Activated naive CD8-positive, alpha-beta T cell (primary cell): ENCODE results near the gene ZNF668.
A peak's percentile ranks its signal among the peaks of the same experiment; 100 is the strongest.

Source experiments
- H3K27ac Mint-ChIP-seq: one replicate; pipeline ENCODE4 v1.8.0; 2021; ENCODE audit warnings: mixed read lengths
- H3K27me3 Mint-ChIP-seq: one replicate; pipeline ENCODE4 v1.8.0; 2021; ENCODE audit warnings: mixed read lengths
- H3K36me3 Mint-ChIP-seq: one replicate; pipeline ENCODE4 v1.8.0; 2021; ENCODE audit warnings: mixed read lengths
- H3K4me1 Mint-ChIP-seq: one replicate; pipeline ENCODE4 v1.8.0; 2021; ENCODE audit warnings: low read depth, mixed read lengths
- H3K4me3 Mint-ChIP-seq: one replicate; pipeline ENCODE4 v1.8.0; 2021; ENCODE audit warnings: mild to moderate bottlenecking, mixed read lengths
- H3K9me3 Mint-ChIP-seq: one replicate; pipeline ENCODE4 v1.8.0; 2021; ENCODE audit warnings: low read depth, mixed read lengths

ZNF668 gene

DNA sequence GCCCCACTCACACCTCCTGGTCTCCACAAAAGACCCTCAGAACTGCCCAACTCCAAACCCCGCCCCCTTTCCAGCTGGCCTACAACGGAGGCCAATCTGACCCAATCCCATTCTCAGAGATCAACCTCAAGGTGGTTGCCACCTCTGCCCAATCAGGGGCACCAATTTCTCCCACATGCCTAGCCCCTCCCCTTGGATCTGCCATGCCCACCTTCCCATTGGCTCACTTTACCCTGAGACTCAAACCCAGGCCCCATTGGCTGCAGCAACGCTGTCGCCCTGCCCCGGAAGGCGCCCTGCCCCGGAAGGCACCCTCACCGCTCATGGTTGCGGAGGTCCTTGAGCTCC lies 10.6 kb downstream of the ZNF668 start:
- Mint-ChIP-seq H3K36me3 (peaks cover 4% of the 10 kb centered on the region), H3K27ac (no peak overlapping the region), H3K27me3 (no peaks in the 10 kb centered on the region), H3K4me3 (peak overlapping the region; percentile 27), H3K9me3 (no peaks in the 10 kb centered on the region), H3K4me1 (peaks cover 39% of the 10 kb centered on the region)

DNA sequence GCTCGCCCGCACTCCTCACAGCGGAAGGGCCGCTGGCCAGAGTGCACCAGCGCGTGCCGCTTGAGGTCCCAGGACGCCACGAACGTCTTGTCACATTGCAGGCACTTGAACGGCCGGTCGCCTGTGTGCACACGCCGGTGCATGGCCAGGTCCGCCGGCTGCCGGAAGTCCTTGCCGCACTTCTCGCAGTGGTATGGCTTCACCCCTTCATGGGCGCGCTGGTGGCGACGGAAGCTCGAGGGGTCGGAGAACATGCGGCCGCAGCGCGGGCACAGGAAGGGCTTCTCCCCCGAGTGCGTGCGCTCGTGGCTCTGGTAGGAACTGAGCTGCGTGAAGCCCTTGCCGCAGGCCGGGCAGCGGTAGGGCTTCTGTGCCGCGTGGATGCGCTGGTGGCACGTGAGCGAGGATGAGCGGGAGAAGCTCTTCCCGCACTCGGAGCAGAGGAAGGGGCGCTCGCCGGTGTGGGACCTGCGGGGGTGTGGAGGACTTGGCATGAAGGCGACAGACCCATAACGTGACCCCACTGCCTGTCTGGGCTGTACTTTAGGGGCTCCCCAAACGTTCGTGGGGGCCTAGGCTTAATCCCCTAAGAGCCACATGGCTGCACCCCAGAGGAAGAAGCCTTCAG lies 12.1 kb downstream of the ZNF668 start:
- peaks cover 32% of the 10 kb centered on the region for H3K4me1 Mint-ChIP-seq
- no peaks in the 10 kb centered on the region for H3K9me3 Mint-ChIP-seq
- no peaks in the 10 kb centered on the region for H3K27me3 Mint-ChIP-seq
- H3K27ac Mint-ChIP-seq, result no peak overlapping the region
- peaks cover 4% of the 10 kb centered on the region for H3K36me3 Mint-ChIP-seq
- no peak overlapping the region for H3K4me3 Mint-ChIP-seq

DNA sequence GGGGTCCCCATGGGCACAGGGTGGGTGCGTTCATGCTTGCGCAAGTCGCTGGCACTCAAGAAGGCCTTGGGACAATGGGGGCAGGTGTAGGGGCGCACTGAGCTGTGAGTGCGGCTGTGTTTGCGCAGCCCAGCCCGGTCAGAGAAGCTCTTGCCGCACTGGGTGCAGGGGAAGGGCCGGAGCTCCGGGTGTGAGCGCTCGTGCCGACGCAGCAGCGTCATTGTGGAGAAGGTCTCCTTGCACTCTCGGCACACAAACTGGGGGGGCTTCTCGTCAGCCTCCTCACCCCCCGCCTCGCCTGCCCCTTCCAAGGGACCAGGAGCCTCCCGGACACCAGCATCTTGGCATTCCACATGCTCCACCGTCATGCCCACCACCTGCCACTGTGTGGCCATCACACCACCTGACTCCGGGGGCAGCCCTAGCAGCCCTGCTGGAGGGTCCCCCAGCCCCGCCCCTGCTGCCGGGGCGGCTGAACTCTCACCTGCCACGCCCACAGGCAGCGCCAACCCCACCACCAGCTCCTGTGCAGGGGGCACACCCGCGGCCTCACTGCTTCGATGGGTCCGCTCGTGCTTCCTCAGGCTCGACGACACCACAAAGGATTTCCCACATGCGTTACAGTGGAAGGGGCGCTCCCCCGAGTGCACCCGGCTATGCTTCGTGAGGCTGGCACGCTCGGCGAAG lies 12.8 kb downstream of the ZNF668 start:
- Mint-ChIP-seq H3K27ac (no peak overlapping the region), H3K27me3 (no peaks in the 10 kb centered on the region), H3K36me3 (peaks cover 4% of the 10 kb centered on the region), H3K4me3 (no peak overlapping the region), H3K4me1 (peaks cover 29% of the 10 kb centered on the region), H3K9me3 (no peaks in the 10 kb centered on the region)

DNA sequence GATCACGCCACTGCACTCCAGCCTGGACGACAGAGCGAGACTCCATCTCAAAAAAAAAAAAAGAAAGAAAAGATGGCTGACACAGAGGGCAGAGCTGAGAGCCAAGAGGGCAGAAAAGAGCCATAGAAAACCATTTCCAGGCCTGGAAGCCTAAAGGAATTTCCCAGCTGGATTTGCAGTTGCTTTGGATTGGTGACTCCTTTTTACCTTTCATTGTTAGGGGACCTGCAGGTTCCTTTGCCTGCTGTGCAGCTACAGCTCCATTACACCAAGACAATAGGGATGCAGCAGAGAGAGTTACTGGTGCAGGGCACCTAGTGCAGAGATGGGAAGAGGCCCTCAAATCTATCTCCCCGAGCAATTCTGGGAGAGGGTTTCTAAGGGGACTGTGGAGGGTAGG lies 18.4 kb downstream of the ZNF668 start:
- peaks cover 3% of the 10 kb centered on the region for H3K4me1 Mint-ChIP-seq
- H3K36me3 Mint-ChIP-seq, result no peaks in the 10 kb centered on the region
- H3K4me3 Mint-ChIP-seq, result no peak overlapping the region
- no peak overlapping the region for H3K27ac Mint-ChIP-seq
- no peaks in the 10 kb centered on the region for H3K27me3 Mint-ChIP-seq
- H3K9me3 Mint-ChIP-seq, result no peaks in the 10 kb centered on the region

DNA sequence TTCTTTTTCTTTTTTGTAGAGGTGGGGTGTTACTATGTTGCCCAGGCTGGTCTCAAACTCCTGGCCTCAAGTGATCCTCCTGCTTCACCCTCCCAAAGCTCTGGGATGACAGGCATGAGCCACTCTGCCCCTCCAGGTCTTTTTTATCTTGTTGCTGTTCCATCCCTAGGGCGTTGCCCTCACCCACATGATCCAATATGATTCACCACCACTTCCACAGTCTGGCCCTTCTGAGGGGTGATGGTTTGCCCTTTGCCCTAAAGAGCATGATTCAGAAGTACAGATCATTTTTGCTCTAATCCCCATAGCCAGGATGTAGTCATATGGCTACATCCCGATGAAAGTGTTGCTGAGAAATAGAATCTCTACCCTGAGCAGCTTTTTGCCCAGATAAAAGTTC lies 21.9 kb downstream of the ZNF668 start:
- peaks cover 2% of the 10 kb centered on the region for H3K4me1 Mint-ChIP-seq
- no peak overlapping the region for H3K27ac Mint-ChIP-seq
- H3K27me3 Mint-ChIP-seq, result no peaks in the 10 kb centered on the region
- no peak overlapping the region for H3K4me3 Mint-ChIP-seq
- H3K9me3 Mint-ChIP-seq, result no peaks in the 10 kb centered on the region
- H3K36me3 Mint-ChIP-seq, result no peaks in the 10 kb centered on the region

DNA sequence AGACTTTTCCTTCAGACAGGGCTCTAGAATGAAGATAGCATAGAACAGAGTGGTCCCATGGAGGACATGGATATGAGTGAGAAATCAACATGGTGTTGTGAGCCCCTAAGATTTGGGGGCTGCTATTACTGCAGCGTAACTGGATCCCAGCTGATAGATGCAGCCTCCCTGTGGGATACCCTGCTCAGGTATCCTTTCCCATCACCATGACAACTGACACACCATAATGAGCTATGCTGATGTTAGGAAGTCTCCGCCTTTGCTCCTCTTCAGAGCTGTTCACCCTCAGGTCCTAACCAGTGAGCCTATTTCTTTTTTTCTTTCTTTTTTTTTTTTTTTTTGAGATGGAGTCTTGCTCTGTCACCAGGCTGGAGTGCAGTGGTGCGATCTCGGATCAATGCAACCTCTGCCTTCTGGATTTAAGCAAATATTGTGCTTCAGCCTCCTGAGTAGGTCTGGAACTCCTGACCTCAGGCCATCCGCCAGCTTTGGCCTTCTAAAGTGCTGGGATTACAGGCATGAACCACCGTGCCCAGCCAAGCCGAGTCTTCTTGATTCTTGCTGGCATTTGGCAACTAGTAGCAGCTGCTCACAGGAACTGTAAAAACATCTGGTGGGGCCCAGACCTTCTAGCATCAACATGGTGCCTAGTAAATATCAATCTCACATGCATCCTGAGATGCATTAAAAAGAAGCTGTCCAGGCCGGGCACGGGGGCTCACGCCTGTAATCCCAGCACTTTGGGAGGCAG lies 23.6 kb downstream of the ZNF668 start:
- Mint-ChIP-seq H3K4me1 (peaks cover 2% of the 10 kb centered on the region), H3K27ac (no peak overlapping the region), H3K9me3 (no peaks in the 10 kb centered on the region), H3K36me3 (no peaks in the 10 kb centered on the region), H3K4me3 (no peak overlapping the region), H3K27me3 (no peaks in the 10 kb centered on the region)

DNA sequence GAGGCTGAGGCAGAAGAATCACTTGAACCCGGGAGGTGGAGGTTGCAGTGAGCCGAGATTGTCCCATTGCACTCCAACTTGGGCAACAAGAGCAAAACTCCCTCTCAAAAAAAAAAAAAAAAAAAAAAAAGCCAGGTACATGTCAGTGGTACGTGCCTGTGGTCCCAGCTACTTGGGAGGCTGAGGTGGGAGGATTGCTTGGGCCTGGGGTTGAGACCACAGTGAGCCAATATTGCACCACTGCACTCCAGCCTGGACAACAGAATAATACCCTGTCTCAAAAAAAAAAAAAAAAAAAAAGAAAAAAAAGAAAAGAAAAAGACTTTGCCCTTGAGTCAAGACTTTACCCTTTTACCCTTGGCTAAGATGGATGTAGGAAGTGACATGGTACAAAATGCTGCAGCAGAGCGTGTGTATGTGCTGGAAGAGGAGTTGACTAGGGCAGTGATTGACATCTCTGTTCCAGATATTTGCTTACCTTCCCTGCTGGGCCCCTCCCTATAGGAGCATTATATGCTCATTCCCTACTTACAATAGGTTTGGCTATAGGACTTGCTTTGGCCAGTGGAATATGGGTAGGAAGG lies 30.1 kb downstream of the ZNF668 start:
- no peak overlapping the region for H3K27ac Mint-ChIP-seq
- no peak overlapping the region for H3K4me3 Mint-ChIP-seq
- no peaks in the 10 kb centered on the region for H3K9me3 Mint-ChIP-seq
- no peaks in the 10 kb centered on the region for H3K36me3 Mint-ChIP-seq
- H3K27me3 Mint-ChIP-seq, result no peaks in the 10 kb centered on the region
- no peaks in the 10 kb centered on the region for H3K4me1 Mint-ChIP-seq

DNA sequence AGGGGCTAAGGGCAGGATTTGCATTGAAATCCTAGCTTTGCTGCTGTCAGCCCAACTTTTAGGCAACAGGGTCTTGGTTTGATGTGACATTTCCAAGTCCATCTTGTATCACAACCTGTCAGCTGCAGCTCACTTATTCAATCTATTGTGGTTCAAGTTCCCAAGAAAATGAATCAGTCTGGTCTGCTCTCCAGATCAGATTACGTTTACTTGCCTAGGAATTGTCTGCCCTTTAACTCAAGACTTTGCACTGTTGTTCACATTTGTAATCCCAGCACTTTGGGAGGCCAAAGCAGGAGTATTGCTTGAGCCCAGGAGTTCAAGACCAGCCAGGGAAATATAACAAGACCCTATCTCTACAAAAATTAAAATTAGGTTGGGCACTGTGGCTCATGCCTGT lies 30.7 kb downstream of the ZNF668 start:
- H3K4me1 Mint-ChIP-seq, result no peaks in the 10 kb centered on the region
- H3K27ac Mint-ChIP-seq, result no peak overlapping the region
- H3K4me3 Mint-ChIP-seq, result no peak overlapping the region
- no peaks in the 10 kb centered on the region for H3K9me3 Mint-ChIP-seq
- H3K27me3 Mint-ChIP-seq, result no peaks in the 10 kb centered on the region
- no peaks in the 10 kb centered on the region for H3K36me3 Mint-ChIP-seq

DNA sequence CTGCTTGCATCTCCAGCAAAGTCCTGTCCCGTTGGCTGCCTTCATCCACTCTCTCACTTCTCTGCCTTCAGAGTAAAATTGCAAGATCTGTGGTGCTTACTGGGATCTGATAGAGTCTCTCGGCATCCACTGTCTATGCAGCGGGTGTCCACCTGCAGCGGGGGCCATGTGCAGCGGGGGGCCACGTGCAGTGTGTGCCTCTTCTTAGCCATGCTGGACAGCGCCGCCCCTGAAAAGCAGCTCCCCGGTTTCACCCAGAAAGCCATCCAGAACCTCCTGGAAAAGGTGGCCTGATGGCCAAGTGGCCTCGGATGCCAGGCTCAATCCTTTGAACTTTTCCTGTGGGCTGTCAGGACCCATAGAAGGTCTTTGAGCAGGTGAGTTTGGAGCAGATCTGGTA lies 31.2 kb downstream of the ZNF668 start:
- Mint-ChIP-seq H3K9me3 (no peaks in the 10 kb centered on the region), H3K4me3 (no peak overlapping the region), H3K36me3 (no peaks in the 10 kb centered on the region), H3K27me3 (no peaks in the 10 kb centered on the region), H3K4me1 (no peaks in the 10 kb centered on the region), H3K27ac (no peak overlapping the region)

DNA sequence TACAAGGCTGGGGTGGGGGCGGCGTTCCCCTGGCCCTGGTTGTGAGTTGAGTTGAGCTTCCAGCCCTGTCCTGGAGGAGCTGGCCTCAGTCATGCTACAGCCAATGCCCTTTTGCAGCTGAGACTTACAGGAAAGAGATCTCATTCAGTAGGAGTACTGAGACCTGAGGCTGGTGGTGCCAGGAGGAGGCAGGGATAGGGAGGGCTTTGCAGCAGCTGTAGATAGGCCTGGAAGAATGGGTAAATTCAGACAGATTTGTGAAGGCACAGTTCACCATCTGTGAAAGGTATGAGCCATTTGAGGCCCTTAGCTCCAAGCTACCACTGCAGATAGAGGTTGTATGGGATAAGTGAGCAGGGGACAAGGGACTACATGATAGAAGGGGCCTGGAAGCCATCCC lies 35.0 kb downstream of the ZNF668 start:
- peaks cover 10% of the 10 kb centered on the region for H3K4me1 Mint-ChIP-seq
- no peaks in the 10 kb centered on the region for H3K36me3 Mint-ChIP-seq
- no peak overlapping the region for H3K27ac Mint-ChIP-seq
- H3K9me3 Mint-ChIP-seq, result no peaks in the 10 kb centered on the region
- no peak overlapping the region for H3K4me3 Mint-ChIP-seq
- H3K27me3 Mint-ChIP-seq, result no peaks in the 10 kb centered on the region

DNA sequence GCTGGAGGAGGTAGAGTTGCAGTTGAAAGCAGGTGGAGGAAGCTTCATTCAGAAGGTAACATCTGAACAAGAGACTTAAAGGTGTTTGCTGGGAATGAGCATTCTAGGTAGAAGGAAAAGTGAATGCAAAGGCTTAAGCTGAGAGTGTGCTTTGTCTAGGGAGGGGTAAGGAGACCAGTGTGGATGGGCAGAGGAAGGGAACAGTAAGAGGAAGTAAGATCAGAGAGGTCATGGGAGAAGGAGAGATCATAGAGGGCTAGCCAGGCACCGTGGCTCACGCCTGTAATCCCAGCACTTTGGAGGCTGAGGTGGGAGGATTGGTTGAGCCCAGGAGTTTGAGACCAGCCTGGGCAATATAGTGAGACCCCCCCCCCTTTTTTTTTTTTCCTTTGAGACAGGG lies 37.3 kb downstream of the ZNF668 start:
- Mint-ChIP-seq H3K4me3 (no peak overlapping the region), H3K4me1 (peaks cover 20% of the 10 kb centered on the region), H3K27ac (peak overlapping the region; percentile 71), H3K27me3 (no peaks in the 10 kb centered on the region), H3K36me3 (no peaks in the 10 kb centered on the region), H3K9me3 (no peaks in the 10 kb centered on the region)

DNA sequence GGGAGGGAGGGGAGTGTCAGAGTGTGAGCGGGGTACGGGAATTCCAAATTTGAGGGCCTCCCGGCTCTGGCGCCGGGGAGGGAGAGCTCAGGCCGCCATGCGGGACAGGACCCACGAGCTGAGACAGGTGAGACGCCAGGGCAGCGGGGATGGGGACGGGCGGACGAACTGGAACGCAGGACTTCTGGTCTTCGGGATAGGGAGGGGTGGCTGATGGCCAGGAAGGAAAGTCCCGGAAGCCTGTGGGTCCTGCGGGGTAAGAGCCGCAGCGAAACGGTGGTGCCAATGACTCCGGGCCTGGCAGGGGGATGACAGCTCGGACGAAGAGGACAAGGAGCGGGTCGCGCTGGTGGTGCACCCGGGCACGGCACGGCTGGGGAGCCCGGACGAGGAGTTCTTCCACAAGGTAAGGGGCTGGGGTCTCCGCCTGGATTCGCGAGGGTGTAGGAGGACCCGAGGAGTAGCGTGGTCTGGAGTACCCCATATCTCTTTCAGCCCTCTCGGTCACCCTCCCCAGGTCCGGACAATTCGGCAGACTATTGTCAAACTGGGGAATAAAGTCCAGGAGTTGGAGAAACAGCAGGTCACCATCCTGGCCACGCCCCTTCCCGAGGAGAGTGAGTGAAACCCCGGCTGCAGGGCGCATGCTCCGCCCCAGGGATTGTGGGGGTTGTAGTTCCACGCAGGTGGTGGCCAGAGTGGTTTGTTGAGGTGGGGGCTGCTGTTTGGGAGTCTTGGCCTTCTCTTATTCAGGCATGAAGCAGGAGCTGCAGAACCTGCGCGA lies 40.1 kb downstream of the ZNF668 start:
- Mint-ChIP-seq H3K36me3 (no peaks in the 10 kb centered on the region), H3K27me3 (no peaks in the 10 kb centered on the region), H3K4me3 (peak overlapping the region; percentile 93), H3K4me1 (peaks cover 20% of the 10 kb centered on the region), H3K9me3 (no peaks in the 10 kb centered on the region), H3K27ac (peak overlapping the region; percentile 93)

DNA sequence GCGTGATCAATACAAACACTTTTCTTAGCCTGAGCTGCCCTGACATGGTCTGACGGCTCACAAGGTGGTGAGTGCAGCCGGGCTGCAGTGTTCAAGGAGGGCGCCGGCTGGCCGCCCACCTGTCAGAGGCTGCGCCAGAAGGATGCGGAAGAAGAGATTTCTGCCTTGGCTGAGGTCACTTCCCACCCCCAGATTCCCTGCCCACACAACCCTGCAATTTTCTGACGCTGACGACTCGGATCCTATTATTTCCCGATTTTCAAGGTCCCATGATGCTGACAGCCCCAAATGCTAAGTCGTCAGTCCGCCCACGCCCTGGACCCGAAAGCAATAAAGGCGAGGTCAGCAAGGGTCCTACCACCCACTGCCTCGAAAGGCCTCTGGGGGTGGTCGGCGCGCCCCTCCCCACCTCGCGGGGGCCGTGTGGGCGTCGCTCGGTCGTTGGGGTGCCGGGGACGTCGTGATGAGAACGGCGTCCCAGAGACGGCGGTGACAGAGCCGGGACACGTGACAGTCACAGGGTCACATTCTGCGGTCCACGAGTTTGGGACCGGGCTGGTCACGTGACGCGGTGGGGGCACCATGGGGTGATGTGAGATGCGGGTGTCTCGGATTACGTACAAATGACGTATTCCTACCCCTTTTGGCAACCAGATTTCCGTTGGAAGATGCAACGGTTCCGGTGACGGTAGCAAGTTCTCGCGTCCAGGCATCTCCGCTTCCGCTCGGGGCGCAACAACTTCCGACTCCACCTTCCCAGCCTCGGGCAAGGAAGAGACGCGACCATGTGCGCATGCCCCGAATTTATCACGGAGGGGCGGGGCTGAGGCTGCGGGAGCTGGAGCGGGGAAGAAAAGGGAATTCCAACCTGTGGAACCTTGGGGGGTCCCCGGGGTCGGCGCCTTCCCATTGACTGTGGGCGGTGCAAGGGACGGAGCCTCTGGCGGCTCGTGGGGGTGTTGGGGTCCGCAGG lies 41.0 kb downstream of the ZNF668 start, which contains the start of gene STX4:
TSS of gene STX4 (plus strand) at position 823 of the 973 bp plus-strand sequence. CDS start 248 bp downstream, outside the sequence.
- no peaks in the 10 kb centered on the region for H3K27me3 Mint-ChIP-seq
- H3K9me3 Mint-ChIP-seq, result no peaks in the 10 kb centered on the region
- H3K36me3 Mint-ChIP-seq, result no peaks in the 10 kb centered on the region
- H3K4me1 Mint-ChIP-seq, result peaks cover 20% of the 10 kb centered on the region
- H3K27ac Mint-ChIP-seq, result peak within 1 kb of the TSS; percentile 93
- H3K4me3 Mint-ChIP-seq, result peak within 1 kb of the TSS; percentile 93

DNA sequence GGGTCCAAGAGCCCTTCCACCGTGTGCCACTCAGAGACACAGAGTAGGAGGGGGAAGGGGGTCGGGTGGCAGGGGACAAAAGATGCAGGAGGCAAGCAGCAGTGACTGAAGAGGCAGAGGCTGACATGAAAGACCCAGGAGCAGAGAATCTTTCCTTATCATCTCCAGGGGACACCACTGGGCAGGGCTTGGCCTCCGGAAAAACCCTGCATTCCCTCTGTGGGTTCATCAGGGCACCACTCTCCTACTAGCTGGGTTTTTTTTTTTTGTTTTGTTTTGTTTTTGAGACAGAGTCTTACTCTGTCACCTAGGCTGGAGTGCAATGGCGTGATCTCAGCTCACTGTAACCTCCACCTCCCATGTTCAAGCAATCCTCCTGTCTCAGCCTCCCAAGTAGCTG lies 42.8 kb downstream of the ZNF668 start:
- Mint-ChIP-seq H3K36me3 (no peaks in the 10 kb centered on the region), H3K9me3 (no peaks in the 10 kb centered on the region), H3K4me3 (no peak overlapping the region), H3K27ac (no peak overlapping the region), H3K27me3 (no peaks in the 10 kb centered on the region), H3K4me1 (peaks cover 18% of the 10 kb centered on the region)
